ENCODE results near the gene MAPRE2.

- TF ChIP-seq CTCF (IDR thresholded peaks at IDR 0.05), result no peak
- no peak for TF ChIP-seq POLR2A (IDR thresholded peaks at IDR 0.05)
Measured at GRCh38 chr18:35153609-35154272, 112.5 kb downstream of the MAPRE2 start.

Measured in lower leg skin (tissue), 3 donors.